ENCODE measurements around the gene POLR3GL.

Gene POLR3GL

DNA sequence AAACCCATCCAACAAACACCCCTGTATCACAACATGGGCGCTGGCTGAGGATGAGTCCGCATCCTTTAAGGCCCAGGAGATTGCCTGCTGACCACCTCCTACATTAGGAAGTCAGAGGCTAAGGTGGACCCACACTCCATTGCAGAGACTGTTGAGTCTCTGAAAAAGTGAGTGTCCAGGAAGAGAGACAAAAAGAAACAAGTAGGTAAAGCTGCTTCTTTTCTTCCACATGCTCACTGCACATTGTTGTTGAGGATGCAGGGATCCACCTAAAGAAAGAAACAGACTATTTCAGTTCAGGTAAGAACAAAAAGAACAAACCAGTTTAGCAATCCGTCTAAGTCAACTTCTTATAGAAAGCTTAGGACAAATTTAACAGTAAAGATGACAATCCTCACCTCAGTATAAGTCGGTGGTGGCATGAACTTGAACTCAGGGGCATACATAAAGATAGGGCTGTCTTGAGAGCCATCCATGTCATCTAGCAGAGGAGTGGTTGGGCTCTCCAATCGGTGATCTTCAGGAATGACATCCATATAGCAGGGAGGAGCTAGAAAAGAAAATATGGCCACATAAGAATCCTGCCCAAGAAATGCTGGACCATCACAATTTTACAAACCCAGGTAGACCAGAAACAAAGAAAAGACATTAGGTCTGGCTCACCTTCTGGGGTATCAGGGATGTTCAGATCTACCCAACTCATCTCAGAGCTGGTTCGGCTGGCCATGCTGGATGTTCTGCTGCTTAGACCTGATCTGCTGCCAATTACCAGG lies 29.3 kb downstream of the POLR3GL start:
- DNase-seq: no peak

DNA sequence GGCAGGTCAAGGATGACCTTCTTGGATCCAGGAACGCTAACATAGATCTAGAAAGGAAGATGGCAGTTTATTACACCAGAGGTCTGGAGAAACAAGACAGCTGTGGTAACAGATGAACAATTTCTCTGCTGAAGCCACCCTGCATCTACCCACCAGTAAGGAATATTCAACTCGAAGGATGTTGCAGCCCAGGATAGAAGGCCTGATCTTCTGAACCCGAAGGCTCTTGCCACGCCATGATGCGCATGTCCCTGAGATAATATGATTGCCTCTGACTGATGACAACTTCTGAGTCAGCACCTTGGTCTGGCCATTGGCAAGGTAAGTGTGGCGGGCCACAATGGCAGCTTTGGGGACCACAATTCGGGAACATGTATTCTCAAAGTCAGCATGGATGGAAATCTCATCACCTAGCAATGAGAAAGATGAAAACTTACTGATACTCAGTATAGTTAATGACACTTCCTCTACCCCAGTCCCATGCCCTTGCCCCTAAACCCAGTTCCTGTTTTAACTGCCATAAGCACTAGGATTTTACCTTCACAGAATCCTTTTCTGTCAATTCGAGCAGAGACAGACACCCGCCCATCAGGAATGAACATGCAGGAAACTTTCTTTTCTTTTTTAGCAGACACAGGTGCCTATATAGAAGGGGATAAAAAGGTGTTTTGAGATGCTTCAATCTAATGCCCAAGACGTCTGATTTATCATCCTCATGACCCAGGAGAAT lies 30.1 kb downstream of the POLR3GL start:
- DNase-seq: peak; percentile 73

DNA sequence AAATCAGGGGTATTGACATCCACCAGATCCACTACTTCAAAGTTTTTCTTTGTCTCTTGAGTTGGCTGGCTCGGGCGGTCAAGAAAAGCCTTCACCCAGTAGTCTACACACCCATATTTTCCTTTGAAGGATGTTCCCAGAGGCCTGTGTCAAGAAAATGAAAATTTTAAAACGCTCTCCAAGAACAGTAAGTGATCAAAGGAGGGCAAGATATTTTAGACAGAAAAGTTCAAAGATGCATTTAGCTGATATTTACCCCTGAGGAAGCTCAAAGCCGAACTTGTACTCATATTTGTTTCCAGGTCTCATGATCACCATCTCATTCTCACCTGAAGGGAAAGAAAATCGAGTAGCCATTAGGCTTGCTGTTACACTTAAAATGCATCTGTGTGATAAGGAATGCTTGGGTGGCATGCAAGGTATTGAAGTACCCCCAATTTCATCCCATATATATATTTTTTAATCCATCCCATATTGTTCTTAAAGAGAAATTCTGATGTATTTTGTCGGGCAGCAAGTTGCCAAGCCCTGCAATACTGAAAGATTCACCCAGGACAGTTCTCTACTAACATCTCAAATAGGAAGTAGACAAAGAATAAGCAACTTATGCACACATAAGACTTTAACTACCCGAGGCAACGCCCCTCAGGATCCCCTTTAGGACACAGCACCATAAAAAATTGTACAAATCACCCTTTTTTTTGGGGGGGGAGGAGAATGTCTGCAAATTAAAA lies 30.8 kb downstream of the POLR3GL start:
- peak; percentile 69 for DNase-seq

DNA sequence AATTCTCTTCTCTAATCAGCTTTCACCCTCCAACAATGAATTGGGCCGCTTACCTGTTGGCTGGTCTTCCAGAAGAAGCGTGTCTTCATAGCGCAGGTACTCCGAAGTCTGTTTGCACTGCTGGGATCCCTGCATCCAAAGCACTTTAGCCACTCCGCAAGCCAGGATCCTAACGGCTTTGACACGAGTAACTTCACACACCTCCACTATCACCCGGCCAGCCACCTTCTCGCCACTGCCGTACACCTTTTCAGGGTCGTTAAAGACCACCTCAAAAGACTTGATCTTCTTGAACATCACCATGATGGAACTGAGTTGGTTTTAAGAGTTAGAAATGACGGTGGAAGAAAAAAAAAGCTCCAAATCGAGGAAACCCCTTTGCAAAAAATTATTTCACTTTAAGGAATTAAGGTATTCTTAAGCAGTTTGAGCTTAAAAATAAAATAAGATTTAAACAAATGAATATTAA lies 31.5 kb downstream of the POLR3GL start:
- no peak for DNase-seq

DNA sequence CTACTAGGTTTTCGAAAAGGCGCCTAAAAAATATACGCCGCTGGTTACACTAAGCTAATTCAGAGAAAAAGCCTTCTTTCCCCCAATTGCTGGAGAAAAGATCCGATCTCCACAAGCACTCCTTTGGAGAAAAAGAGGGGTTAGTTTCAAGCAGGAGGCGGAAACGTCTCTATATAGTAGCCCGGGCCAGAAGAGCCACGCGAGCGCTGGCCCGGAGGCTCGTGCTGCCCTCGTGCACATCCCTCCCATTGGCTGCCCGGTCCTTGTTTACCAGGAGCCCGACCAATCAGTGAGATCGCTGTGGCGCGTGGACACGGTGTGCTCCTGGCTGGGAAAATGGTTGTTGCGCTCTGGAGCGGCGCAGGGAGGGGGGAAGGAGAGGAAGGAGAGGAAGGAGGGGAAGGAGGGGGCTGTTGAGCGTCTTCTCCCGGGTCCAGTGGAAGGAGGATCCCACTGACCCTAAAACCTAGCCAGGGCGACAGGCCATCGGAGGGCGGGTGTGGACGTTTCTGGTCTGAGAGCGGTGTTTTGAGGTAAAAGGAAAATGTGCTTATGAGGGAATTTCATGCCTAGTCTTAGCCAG lies 32.0 kb downstream of the POLR3GL start, which contains the start of gene TXNIP:
Gene TXNIP, minus strand, starts transcription at position 147 of the 583 bp plus-strand sequence. CDS start 313 bp downstream, outside the sequence.
- DNase-seq: peak; percentile 100

DNA sequence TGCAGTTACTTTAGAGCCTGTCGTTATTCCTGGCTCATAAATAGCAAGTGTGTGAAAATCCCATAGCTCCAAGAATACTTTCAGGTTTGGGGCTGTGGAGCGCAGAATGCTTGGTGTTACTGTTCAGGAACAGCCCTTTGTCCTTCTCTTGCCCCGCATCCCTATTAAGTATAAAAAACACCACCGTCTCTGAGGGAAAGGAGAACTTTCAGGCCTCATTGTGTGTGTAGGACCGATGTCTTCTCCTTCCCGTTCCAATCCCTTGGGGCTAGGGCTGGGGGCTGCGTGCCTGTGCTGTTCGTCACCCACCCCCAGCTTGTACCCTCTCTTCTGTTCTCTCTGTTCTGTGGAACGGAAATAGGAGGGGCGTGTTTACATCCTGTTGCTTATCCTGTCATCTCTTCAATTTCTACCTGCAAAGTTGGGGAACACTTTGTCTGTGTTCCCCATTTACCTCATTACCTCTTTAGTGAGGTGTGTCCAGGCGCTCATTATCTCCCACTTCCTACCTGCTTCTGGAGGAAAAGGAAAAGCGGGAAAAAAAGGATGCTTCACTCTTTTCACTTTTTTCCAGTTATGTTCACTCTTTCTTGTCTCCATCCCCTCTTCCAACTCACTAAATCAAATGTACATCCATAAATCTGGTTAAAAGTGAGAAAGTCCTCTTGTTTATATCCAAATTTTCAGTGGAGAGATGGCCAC lies 32.7 kb downstream of the POLR3GL start:
- DNase-seq: peak; percentile 81

DNA sequence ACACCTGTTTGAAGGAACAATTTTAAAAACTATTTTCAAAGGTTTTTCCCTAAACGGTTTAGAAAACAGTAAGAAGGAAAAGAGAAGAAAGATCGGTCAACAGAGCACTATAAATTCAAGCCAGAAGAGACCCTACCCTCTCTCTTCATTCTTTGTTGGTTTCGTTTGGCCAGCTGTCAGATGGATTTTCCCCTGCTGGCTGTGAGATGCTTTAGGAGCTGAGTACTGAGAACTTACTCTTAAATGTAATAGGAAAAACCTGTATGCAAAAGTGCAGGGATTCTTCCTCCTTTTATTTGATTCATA lies 33.2 kb downstream of the POLR3GL start:
- DNase-seq: peak; percentile 68

DNA sequence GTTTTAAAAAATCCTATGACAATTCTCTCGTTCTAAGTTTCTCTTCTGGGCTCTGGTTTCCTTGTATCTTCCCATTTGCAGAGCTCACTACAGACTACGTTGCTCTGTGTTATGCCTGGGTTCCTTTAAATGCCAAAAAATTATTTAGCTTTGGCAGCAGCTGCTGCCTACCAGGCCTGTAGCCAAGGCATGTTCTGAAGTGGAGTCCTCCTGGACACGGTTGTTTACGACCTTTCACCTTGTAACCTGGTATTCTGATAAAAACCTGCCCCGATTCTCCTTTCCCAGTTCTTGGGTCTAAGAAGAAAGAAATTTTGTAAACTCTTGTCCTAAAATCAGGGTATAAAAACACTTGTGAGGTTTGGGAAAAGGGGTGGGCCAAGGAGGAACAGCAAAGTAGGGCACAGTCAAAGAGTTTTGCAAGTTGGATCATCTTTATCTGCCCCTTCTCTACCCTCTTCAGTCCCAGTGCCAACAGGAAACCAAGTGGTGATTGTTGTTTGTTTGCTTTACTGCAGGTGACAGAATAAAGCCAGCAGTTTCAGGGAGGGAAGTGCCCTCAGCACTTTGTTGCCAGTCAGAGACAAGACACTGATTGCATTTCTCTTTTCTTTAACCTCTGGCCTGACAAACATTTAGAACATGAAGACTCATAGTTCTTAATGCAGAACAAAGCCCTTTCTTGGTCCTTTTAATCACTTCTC lies 35.0 kb downstream of the POLR3GL start:
- DNase-seq: no peak

DNA sequence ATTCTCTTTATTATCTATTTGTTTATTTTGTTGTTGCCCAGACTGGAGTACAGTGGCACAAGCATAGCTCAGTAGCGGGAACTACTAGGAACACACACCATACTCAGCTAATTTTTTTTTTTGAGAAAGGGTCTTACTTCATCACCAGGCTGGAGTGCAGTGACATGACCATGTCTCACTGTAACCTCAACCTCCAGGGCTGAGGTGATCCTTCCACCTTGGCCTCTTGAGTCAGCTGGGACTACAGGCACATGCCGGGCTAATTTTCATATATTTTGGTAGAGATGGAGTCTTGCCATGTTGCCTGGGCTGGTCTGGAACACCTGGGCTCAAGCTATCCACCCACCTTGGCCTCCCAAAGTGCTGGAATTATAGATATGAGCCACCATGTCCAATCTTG lies 37.2 kb downstream of the POLR3GL start:
- DNase-seq: no peak

DNA sequence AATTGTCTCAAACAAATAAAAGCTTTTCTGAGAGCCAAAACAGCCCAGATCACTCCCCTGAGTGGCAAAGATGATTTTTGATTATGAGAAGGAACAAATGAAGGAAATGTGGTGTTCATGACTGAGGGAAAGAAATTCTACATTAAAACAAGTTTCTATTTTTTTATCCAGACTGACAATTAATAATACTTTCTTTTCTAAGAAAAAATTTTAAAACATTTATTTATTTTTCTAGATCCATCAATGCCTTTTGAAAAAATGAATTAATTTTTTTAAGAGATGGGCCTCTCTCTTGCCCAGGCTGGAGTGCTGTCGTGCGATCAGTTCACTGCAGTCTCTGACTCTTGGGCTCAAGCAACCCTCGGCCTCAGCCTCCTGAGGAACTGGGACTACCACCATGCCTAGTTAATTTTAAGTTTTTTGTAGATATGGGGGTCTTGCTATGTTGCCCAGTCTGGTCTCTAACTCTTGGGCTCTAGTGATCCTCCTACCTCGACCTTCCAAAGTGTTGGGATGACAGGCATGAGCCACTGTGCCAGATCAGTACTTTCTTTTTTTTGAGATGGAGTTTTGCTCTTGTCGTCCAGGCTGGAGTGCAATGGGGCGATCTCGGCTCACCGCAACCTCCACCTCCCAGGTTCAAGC lies 43.1 kb downstream of the POLR3GL start:
- DNase-seq: no peak

DNA sequence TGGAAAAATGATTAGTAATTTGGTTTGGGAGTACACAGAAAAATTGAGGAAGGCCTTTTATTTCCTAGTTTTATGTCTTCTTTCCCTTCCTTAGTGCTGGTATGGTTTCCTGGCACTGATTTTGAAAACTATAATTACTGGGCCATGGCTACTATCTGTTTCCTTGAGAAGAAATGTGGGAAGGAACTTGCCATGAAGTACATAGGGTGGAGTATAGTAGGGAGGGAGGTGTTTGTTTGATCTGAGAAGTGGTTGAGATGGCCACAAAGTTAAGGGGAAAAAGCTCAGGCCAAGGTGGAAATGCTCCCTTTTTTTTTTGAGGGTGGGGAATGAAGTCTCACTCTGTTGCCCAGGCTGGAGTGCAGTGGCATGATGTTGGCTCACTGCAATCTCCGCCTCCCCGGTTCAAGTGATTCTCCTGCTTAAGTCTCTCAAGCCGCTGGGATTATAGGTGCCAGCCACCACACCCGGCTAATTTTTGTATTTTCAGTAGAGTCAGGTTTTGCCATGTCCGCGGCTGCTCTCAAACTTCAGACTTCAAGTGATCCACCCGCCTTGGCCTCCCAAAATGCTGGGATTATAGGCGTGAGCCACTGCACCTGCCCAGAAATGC lies 45.7 kb downstream of the POLR3GL start:
- DNase-seq: no peak

DNA sequence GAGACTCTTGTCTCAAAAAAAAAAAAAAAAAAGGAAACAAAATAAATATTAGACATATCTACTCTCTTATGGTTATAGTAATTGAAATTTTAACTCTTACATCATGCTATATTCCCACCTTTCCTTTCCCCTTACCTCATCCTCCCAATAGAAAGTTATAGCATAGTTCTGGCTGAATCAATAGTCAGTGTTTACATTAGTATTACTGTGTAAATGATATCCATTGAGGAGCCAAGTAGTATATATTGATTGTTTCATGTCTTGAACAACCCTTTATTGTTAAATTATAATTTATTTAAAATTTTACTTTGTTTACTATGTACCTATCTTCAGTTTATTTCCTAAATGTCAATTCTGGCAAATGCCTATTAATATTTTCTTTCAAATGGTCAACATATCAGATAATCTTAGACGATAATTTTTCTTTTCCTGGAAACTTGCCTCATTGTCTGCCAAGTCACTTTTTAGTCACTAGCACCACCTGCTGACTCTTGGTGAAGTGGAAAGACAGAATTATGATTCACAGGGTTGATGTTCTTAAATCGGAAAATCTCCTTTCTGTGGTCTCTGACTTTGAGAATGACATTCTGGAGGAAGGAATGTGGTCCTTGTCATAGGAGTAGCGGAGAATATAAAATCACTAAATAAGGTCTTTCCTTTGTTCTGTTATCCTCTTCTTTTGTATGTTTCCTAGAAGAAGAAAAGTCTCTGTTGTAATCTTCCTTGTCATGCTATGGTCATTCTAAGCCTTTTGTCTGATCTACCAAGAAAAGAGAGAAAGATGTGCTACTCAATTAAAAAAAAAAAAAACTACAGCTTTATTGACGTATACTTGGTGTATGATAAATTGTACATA lies 48.4 kb downstream of the POLR3GL start:
- peak; percentile 92 for DNase-seq

DNA sequence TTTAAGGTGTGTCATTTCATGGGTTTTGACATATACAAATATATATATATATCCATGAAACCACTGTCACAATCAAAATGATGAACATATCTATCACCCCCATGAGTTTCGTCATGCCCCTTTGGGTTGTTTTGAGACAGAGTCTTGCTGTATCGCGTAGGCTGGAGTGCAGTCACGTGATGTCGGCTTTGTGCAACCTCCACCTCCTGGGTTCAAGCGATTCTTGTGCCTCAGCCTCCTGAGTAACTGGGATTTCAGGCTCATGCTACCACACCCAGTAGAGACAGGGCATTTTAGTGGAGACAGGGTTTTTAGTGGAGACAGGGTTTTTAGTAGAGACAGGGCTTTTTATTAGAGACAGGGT lies 49.1 kb downstream of the POLR3GL start:
- DNase-seq: peak; percentile 36

DNA sequence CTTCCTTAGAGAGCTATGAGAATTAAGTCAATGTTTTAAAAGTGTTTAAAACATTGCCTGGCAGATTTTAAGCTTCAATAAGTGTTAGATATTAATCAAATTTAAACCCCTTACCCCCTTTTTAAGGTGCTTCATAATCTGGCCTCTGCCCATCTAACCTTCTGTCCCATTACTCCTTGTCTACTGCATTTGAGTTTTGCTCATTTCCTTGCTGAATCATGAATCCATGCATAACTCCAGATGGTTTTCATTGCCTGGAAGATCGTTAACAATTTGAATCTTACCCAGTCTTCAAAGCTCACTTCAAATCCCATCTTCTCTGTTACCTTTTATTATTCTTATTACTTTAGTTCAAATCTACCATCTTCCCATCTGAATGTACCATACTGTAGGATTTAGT lies 52.4 kb downstream of the POLR3GL start:
- DNase-seq: no peak

DNA sequence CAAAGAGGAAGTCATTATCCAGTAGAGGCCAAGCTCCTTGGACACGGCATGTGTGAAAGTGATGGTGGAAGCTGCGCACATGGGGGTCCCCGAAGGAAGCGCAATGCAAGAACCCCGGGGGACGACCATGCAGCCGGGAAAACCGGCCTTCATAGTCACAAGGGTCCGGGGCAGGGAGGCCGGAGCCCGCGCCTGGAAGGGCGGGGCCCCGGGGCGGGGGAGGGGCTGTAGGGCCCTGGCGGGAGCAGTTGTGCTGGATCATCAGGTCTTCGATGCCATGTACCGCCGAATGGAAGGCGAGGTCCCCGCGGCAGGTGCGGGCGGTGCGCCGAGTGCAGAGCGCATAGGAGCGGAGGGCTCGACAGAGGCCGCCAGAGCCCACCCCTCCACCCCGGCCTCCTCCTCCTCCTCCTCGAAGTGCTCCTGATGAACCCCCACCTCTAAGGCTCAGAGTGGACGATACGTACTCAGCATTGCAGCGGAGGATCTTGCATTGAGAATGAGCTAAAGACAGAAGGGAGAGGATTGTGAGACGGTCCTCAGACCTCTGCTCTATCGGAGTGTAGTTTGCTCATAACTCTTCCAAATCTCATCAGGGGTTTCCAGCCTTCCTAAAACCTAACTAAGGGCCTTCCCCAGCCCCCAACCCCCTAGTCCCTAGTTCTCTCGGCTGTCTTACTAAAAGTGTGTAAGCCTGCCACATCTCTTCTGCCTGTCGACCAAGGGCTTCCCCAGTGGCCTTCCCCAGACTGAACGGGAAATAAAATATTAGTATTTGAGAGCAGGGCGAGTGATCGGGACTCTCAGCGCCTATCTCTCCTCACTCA lies 55.0 kb downstream of the POLR3GL start:
- DNase-seq: no peak

DNA sequence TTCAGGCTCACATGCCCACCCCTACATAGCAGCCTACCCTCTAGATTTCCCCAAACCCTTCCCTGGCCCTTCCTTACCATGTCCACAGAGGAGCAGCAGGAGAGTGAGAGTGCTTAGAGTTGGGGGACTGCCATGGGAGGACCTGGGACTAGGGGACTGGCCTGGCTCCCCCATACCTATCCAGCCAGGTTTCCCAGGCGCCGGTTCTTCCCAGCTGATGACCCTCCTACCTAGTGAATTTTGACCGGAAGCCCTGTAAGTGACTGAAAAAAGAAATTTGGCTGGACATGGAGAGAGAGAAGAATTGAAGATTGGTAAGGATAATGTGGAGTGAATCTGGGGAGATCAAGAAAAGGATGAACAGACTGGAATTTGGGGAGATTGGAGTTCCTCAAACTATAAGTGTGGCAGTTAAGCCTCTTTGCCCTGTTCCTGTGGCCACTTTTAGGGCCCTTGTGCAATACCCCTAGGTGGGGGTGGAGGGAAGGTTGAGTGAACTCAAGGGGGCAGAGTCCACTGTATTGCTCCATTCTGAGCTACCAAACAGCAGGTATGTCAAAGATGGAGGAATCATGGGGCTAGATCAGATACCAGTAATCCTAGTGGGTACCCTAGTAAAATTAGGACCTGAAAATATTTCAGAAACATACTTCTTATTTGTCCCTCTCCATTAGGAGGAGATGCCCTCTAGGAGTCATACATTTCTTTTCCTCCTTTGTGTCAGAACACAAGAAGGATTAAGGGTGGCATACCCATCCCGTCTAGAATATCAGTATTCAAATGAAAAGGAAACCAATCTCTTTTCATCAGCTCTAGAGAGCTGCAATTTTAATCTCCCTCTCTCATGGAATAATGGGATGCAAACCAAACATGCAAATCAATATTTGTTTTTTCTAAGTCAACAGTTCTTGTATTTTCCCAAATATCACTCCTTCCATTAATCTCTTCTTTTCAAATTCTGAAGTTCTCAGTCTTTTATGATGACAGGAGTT lies 55.9 kb downstream of the POLR3GL start:
- DNase-seq: peak; percentile 55

DNA sequence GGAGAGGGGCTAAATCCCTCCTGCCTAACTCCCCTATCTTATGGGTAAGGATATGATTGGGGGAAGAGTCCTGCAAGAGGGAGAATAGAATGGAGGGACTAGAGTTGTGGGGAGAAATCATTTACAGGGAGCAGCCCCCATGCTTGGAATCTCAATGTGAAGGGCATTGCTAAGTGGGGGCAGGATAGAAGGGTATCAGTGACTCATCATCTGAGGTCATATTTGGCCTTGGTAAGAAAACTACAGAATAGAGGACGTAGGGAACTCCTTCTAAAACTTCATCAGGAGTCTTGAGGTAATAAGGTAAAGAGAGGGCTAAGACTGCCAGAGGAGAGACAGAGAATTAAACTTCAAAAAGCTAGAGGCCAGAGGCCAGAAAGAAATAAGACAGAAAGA lies 56.6 kb downstream of the POLR3GL start:
- DNase-seq: peak; percentile 44

Measured in OCI-M1 (cell line).